ENCODE results near the gene FAM120A. TPM values are rescaled to one million over a fixed set of nuclear protein-coding genes. Genes with fewer than 3 reads are reported as not detected.

Gene FAM120A
- total and polyA plus RNA-seq, 9 of the 15 experiments (the other 6 are each of a cell fraction or from before 2014, with no cell fraction given), result 8.7 to 71.0 (median 42.2) TPM

- 0 out of 4 replicates have a peak, but pooled peaks of 1 of the 2 experiments have one; percentile 18 for TF ChIP-seq ARNT (IDR thresholded peaks at IDR 0.05)
- TF ChIP-seq ILF3 (IDR thresholded peaks at IDR 0.05; ENCODE audit: borderline replicate concordance), result no peak
- TF ChIP-seq BRF1 (IDR thresholded peaks at IDR 0.05; ENCODE audit: borderline replicate concordance, extremely low read depth, insufficient read length), result no peak
- no peak for TF ChIP-seq KDM2B (CRISPR knock-in tag; IDR thresholded peaks at IDR 0.05)
- no peak for TF ChIP-seq CBFA2T2 (conservative IDR thresholded peaks at IDR 0.05)
- TF ChIP-seq TAF7 (tag; IDR thresholded peaks at IDR 0.05), result no peak
- 0 out of 4 replicates have a peak, but pooled peaks of 1 of the 2 experiments have one; percentile 18 for TF ChIP-seq TEAD1 (CRISPR knock-in tag; IDR thresholded peaks at IDR 0.05)
- peak; percentile 21 for TF ChIP-seq POLR2B (IDR thresholded peaks at IDR 0.05; ENCODE audit: low read depth, partially characterized antibody)
- no peak for TF ChIP-seq NCOA4 (IDR thresholded peaks at IDR 0.05; ENCODE audit: partially characterized antibody)
- no peak for TF ChIP-seq ARID3B (CRISPR knock-in tag; IDR thresholded peaks at IDR 0.05; ENCODE audit: borderline replicate concordance)
- TF ChIP-seq TRIM28 (IDR thresholded peaks at IDR 0.05), result no peak
- no peak for TF ChIP-seq ZNF408 (CRISPR knock-in tag; IDR thresholded peaks at IDR 0.05; ENCODE audit: low read depth)
- TF ChIP-seq ZNF592 (IDR thresholded peaks at IDR 0.05), result peak; percentile 66
- no peak for TF ChIP-seq GTF2E2 (tag; IDR thresholded peaks at IDR 0.05)
- no peak for TF ChIP-seq SMAD2 (IDR thresholded peaks at IDR 0.05; ENCODE audit: low read depth, low read length)
- peak; percentile 60; the same call in 1 of the 2 replicates for TF ChIP-seq L3MBTL2 (IDR thresholded peaks at IDR 0.05)
- 0 out of 2 replicates have a peak, but pooled peaks have one; percentile 34 for TF ChIP-seq CHD2 (IDR thresholded peaks at IDR 0.05; ENCODE audit: low read depth, low read length)
- no peak for TF ChIP-seq WHSC1 (IDR thresholded peaks at IDR 0.05; ENCODE audit: low read length)
- TF ChIP-seq HSF4 (CRISPR knock-in tag; IDR thresholded peaks at IDR 0.05; ENCODE audit: borderline replicate concordance), result no peak
- TF ChIP-seq CLOCK (CRISPR knock-in tag; IDR thresholded peaks at IDR 0.05; ENCODE audit: borderline replicate concordance), result no peak
- TF ChIP-seq ZNF431 (CRISPR knock-in tag; IDR thresholded peaks at IDR 0.05), result no peak
Measured at GRCh38 chr9:93453047-93453914, 1.8 kb downstream of the FAM120A start, which contains the start of gene FAM120AOS (continued).
